HG03060 (cell line): Measurements from ENCODE around the gene LRRC4C.

Experiments used
- ATAC-seq: cut with Tn5 transposase; IDR thresholded peaks from one replicate; pipeline ENCODE4 v1.9.1; 2021; ENCODE audit warnings: low read depth, moderate number of reproducible peaks; ENCODE audit not compliant: unreplicated experiment

The LRRC4C gene

GRCh38 chr11:41459465-41460401 is at the start of gene LRRC4C:
Gene LRRC4C (minus strand): TSS chr11:41459652.
- no peak for ATAC-seq

- ATAC-seq: no peak
Observed at GRCh38 chr11:41508121-41508520, 48.7 kb upstream of the LRRC4C start.

- no peak for ATAC-seq
Observed at GRCh38 chr11:41499429-41499828, 40.0 kb upstream of the LRRC4C start.

GRCh38 chr11:41498726-41499125 is 39.3 kb upstream of the LRRC4C start:
- no peak for ATAC-seq

GRCh38 chr11:41497974-41498373 is 38.5 kb upstream of the LRRC4C start:
- no peak for ATAC-seq

GRCh38 chr11:41494716-41495115 is 35.3 kb upstream of the LRRC4C start:
- ATAC-seq: no peak

GRCh38 chr11:41486424-41486823 is 27.0 kb upstream of the LRRC4C start:
- ATAC-seq: no peak

GRCh38 chr11:41483956-41484355 is 24.5 kb upstream of the LRRC4C start:
- ATAC-seq: no peak

GRCh38 chr11:41479179-41479578 is 19.7 kb upstream of the LRRC4C start:
- ATAC-seq: no peak

GRCh38 chr11:41461057-41461681 is 1.7 kb upstream of the LRRC4C start:
- ATAC-seq: no peak

GRCh38 chr11:41458641-41459040 is 811 bp downstream of the LRRC4C start:
- ATAC-seq: no peak

GRCh38 chr11:41458154-41458553 is 1.3 kb downstream of the LRRC4C start:
- no peak for ATAC-seq

- no peak for ATAC-seq
Observed at GRCh38 chr11:41457216-41458014, 2.0 kb downstream of the LRRC4C start.

- no peak for ATAC-seq
Observed at GRCh38 chr11:41456269-41456668, 3.2 kb downstream of the LRRC4C start.

- no peak for ATAC-seq
Observed at GRCh38 chr11:41451011-41451410, 8.4 kb downstream of the LRRC4C start.

GRCh38 chr11:41449483-41450050 is 9.9 kb downstream of the LRRC4C start:
- ATAC-seq: no peak

GRCh38 chr11:41446566-41446965 is 12.9 kb downstream of the LRRC4C start:
- no peak for ATAC-seq

GRCh38 chr11:41446107-41446506 is 13.3 kb downstream of the LRRC4C start:
- ATAC-seq: no peak

GRCh38 chr11:41437006-41437490 is 22.4 kb downstream of the LRRC4C start:
- no peak for ATAC-seq

GRCh38 chr11:41435531-41435930 is 23.9 kb downstream of the LRRC4C start:
- no peak for ATAC-seq

GRCh38 chr11:41431784-41432183 is 27.7 kb downstream of the LRRC4C start:
- no peak for ATAC-seq
